ENCODE measurements around the gene CLDN18. TPM values are rescaled to one million over a fixed set of nuclear protein-coding genes. Genes with fewer than 3 reads are reported as not detected.

CLDN18 gene
- not detected in 2 replicates for total RNA-seq

GRCh38 chr3:138009476-138010272 lies at the start of gene CLDN18:
Gene CLDN18, plus strand, starts transcription at chr3:138010165. Its CDS starts 61 bp downstream, at chr3:138010226.
- no peaks in the 10 kb centered on the region for H3K4me1 Mint-ChIP-seq
- H3K36me3 Mint-ChIP-seq (ENCODE audit: low read depth), result no peaks in the 10 kb centered on the region
- intact Hi-C loops (cut with micrococcal nuclease), result no loop called here
- CTCF ChIA-PET, result no interaction called here
- peaks cover 4% of the 10 kb centered on the region for H3K27me3 Mint-ChIP-seq
- H3K27ac Mint-ChIP-seq, result no peak within 1 kb of the TSS
- ATAC-seq (ENCODE audit: low read depth) (no peak), DNase-seq (no peak)
- POLR2A ChIA-PET, result no interaction called here
- no peaks in the 10 kb centered on the region for H3K9me3 Mint-ChIP-seq
- TF ChIP-seq CTCF (IDR thresholded peaks at IDR 0.05), result no peak
- no peak within 1 kb of the TSS for H3K4me3 Mint-ChIP-seq

- TF ChIP-seq CTCF (IDR thresholded peaks at IDR 0.05), result no peak
- no peak for DNase-seq
- H3K27ac Mint-ChIP-seq, result no peak overlapping the region
- H3K27me3 Mint-ChIP-seq, result peaks cover 5% of the 10 kb centered on the region
- no peak for ATAC-seq (ENCODE audit: low read depth)
- intact Hi-C loops (cut with micrococcal nuclease), result no loop called here
- H3K36me3 Mint-ChIP-seq (ENCODE audit: low read depth), result no peaks in the 10 kb centered on the region
- H3K4me1 Mint-ChIP-seq, result no peaks in the 10 kb centered on the region
- no peaks in the 10 kb centered on the region for H3K9me3 Mint-ChIP-seq
- POLR2A ChIA-PET, result no interaction called here
- CTCF ChIA-PET, result no interaction called here
- H3K4me3 Mint-ChIP-seq, result no peak overlapping the region
Observed at GRCh38 chr3:137962251-137962650, 47.7 kb upstream of the CLDN18 start.

GRCh38 chr3:137963463-137963862 lies 46.5 kb upstream of the CLDN18 start:
- no peaks in the 10 kb centered on the region for H3K9me3 Mint-ChIP-seq
- H3K4me3 Mint-ChIP-seq, result no peak overlapping the region
- ATAC-seq (ENCODE audit: low read depth) (no peak), DNase-seq (no peak)
- TF ChIP-seq CTCF (IDR thresholded peaks at IDR 0.05), result no peak
- no peaks in the 10 kb centered on the region for H3K4me1 Mint-ChIP-seq
- H3K36me3 Mint-ChIP-seq (ENCODE audit: low read depth), result no peaks in the 10 kb centered on the region
- H3K27me3 Mint-ChIP-seq, result peaks cover 4% of the 10 kb centered on the region
- POLR2A ChIA-PET, result no interaction called here
- H3K27ac Mint-ChIP-seq, result no peak overlapping the region
- CTCF ChIA-PET, result no interaction called here
- intact Hi-C loops (cut with micrococcal nuclease), result no loop called here

GRCh38 chr3:137970914-137971831 lies 38.8 kb upstream of the CLDN18 start:
- H3K4me3 Mint-ChIP-seq, result no peak overlapping the region
- no peaks in the 10 kb centered on the region for H3K9me3 Mint-ChIP-seq
- no peaks in the 10 kb centered on the region for H3K4me1 Mint-ChIP-seq
- CTCF ChIA-PET, result interaction anchor here (1.4 kb wide), 1 partner anchor 865 kb away, joined by 4 read pairs; no protein-coding TSS in a partner anchor
- POLR2A ChIA-PET, result no interaction called here
- no peak overlapping the region for H3K27ac Mint-ChIP-seq
- no peaks in the 10 kb centered on the region for H3K36me3 Mint-ChIP-seq (ENCODE audit: low read depth)
- ATAC-seq (ENCODE audit: low read depth) (no peak), DNase-seq (no peak)
- intact Hi-C loops (cut with micrococcal nuclease), result loop anchor here (1.0 kb wide), 2 partner anchors 866 to 1896 kb away; no protein-coding TSS in a partner anchor
- no peak for TF ChIP-seq CTCF (IDR thresholded peaks at IDR 0.05)
- H3K27me3 Mint-ChIP-seq, result peaks cover 7% of the 10 kb centered on the region

GRCh38 chr3:137972396-137972795 lies 37.6 kb upstream of the CLDN18 start:
- H3K9me3 Mint-ChIP-seq, result no peaks in the 10 kb centered on the region
- ATAC-seq (ENCODE audit: low read depth) (no peak), DNase-seq (no peak)
- H3K36me3 Mint-ChIP-seq (ENCODE audit: low read depth), result no peaks in the 10 kb centered on the region
- H3K4me1 Mint-ChIP-seq, result no peaks in the 10 kb centered on the region
- CTCF ChIA-PET, result no interaction called here
- H3K27me3 Mint-ChIP-seq, result peaks cover 7% of the 10 kb centered on the region
- no peak overlapping the region for H3K4me3 Mint-ChIP-seq
- POLR2A ChIA-PET, result no interaction called here
- no peak overlapping the region for H3K27ac Mint-ChIP-seq
- intact Hi-C loops (cut with micrococcal nuclease), result no loop called here
- no peak for TF ChIP-seq CTCF (IDR thresholded peaks at IDR 0.05)
